Subcutaneous abdominal adipose tissue (tissue), 5 donors: ENCODE results near the gene ROR1.

Source experiments
- H3K27ac ChIP-seq: one replicate; pipeline ENCODE4 v1.7.0; 2013; ENCODE audit warnings: low read depth, mild to moderate bottlenecking, inconsistent platforms, low read length, moderate library complexity
- H3K27me3 ChIP-seq, 5 donors: one replicate each; pipeline ENCODE4 v1.7.0; 2013; ENCODE audit warnings: low read length in 5 of 5, inconsistent platforms in 1 of 5; ENCODE audit not compliant: control insufficient read depth in 5 of 5, insufficient read depth in 4 of 5
- H3K36me3 ChIP-seq, 5 donors: one replicate each; pipeline ENCODE4 v1.7.0; 2013; ENCODE audit warnings: low read length in 5 of 5; ENCODE audit not compliant: control insufficient read depth in 5 of 5, insufficient read depth in 5 of 5
- H3K4me1 ChIP-seq, 5 donors: one replicate each; pipeline ENCODE4 v1.7.0; 2013; ENCODE audit warnings: low read length in 5 of 5, mild to moderate bottlenecking in 3 of 5, moderate library complexity in 1 of 5; ENCODE audit not compliant: control insufficient read depth in 5 of 5, insufficient read depth in 5 of 5
- H3K4me3 ChIP-seq, 5 donors: one replicate each; pipeline ENCODE4 v1.7.0; 2013; ENCODE audit warnings: low read length in 5 of 5, low read depth in 1 of 5
- H3K9ac ChIP-seq, 5 donors: one replicate each; pipeline ENCODE4 v1.7.0; 2013; ENCODE audit warnings: low read length in 5 of 5, mild to moderate bottlenecking in 4 of 5, moderate library complexity in 3 of 5
- H3K9me3 ChIP-seq, 5 donors: one replicate each; pipeline ENCODE4 v1.7.0; 2013; ENCODE audit warnings: low read length in 5 of 5; ENCODE audit not compliant: control insufficient read depth in 5 of 5
- donor health status: healthy.
- donor health status: healthy.
- donor health status: healthy.
- donor health status: healthy.
- donor health status: healthy.

Gene ROR1

GRCh38 chr1:63885899-63886298 lies 112.1 kb downstream of the ROR1 start:
- Histone ChIP-seq H3K4me1 (peaks cover 0 to 9% (median 2%) of the 10 kb centered on the region in 5 donors), H3K4me3 (no peak overlapping the region)

GRCh38 chr1:63886340-63886739 lies 112.5 kb downstream of the ROR1 start:
- Histone ChIP-seq H3K9me3 (no peaks in the 10 kb centered on the region), H3K4me1 (peaks cover 0 to 9% (median 2%) of the 10 kb centered on the region in 5 donors), H3K27ac (no peak overlapping the region), H3K36me3 (no peaks in the 10 kb centered on the region), H3K9ac (no peak overlapping the region), H3K27me3 (no peaks in the 10 kb centered on the region), H3K4me3 (no peak overlapping the region)

More at GRCh38 chr1:63885899-63886298, 112.1 kb downstream of the ROR1 start:
- H3K27ac ChIP-seq: no peak overlapping the region
- no peaks in the 10 kb centered on the region for H3K9me3 ChIP-seq
- H3K9ac ChIP-seq: no peak overlapping the region
- no peaks in the 10 kb centered on the region for H3K36me3 ChIP-seq
- no peaks in the 10 kb centered on the region for H3K27me3 ChIP-seq

DNA sequence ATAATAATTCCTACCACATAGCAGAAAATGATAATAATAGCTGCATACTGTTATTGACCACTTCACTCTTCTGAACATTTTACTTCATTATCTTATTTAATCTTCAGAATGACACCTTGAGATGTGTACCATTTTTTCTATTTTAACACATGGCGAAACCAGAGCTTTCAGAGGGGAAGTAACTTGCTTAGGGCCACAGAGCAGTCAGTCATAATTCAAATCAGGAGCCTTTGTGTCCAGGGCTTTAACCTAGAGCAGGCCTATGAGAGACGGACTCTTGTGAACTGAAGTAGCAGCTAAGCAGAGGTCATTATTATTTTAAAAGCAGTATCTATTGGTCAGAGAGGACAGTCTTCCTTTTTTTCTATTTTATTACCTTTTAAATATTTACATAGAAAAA lies 114.0 kb downstream of the ROR1 start:
- no peak overlapping the region for H3K9ac ChIP-seq
- H3K27ac ChIP-seq: no peak overlapping the region
- H3K9me3 ChIP-seq: no peaks in the 10 kb centered on the region
- H3K27me3 ChIP-seq: no peaks in the 10 kb centered on the region
- H3K4me1 ChIP-seq: peaks cover 0 to 4% (median 2%) of the 10 kb centered on the region in 5 donors
- no peak overlapping the region for H3K4me3 ChIP-seq
- H3K36me3 ChIP-seq: no peaks in the 10 kb centered on the region

- peaks cover 0 to 6% (median 3%) of the 10 kb centered on the region in 5 donors for H3K4me1 ChIP-seq
- no peak overlapping the region for H3K9ac ChIP-seq
Observed at GRCh38 chr1:63888984-63889383, 115.2 kb downstream of the ROR1 start.

DNA sequence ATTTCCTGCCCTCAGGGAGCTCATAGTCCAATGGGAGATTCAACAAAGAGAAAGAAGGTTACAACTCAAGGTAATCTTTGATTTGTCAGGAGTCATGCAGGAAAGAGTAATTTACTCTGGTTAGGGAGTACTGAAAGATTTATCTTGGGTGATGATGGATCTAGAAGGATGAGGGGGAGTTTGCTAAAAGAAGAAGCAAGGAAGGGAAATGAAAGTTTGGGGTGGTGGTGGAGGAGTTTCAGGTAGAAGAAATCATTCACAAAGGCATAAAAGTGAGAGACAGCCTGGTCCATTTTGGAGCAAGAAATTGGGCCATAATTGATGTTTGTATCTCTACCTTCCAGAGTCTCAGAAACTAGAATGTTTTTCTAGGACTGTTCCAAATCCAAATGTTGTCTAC lies 116.7 kb downstream of the ROR1 start:
- Histone ChIP-seq H3K4me3 (no peak overlapping the region), H3K27me3 (no peaks in the 10 kb centered on the region), H3K36me3 (no peaks in the 10 kb centered on the region), H3K27ac (no peak overlapping the region), H3K9ac (no peak overlapping the region), H3K9me3 (no peaks in the 10 kb centered on the region), H3K4me1 (peaks cover 0 to 10% (median 4%) of the 10 kb centered on the region in 5 donors)

More at GRCh38 chr1:63888984-63889383, 115.2 kb downstream of the ROR1 start:
- no peaks in the 10 kb centered on the region for H3K9me3 ChIP-seq
- no peak overlapping the region for H3K27ac ChIP-seq
- H3K4me3 ChIP-seq: no peak overlapping the region
- no peaks in the 10 kb centered on the region for H3K27me3 ChIP-seq
- no peaks in the 10 kb centered on the region for H3K36me3 ChIP-seq

DNA sequence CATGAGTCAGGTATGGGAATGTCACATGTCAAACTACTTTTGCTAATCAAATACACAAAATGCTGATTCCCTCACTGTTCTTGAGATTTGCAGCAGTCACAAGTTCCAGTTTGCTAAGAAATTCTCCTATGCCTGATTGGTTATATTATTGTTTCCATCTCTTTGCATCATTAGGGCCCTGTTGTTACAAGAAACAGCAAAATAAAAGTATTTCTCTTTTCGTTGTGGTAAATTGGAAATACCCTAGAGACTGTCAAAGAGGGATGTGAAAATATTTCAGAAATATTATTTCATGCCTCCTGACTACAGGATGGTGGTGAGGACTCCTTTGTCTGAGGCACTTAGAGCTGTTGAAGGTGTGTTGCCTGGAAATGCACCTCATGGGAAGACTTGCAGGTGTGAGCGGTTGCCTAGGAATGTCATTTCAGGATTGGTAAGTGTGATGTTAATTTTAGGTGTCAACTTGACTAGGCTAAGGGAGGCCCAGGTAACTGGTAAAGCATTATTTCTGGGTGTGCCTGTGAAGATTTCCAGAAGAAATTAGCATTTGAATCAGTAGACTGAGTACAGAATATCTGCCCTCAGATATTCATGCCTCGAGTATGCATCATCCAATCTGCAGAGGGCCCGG lies 117.4 kb downstream of the ROR1 start:
- Histone ChIP-seq H3K4me1 (peaks cover 0 to 10% (median 4%) of the 10 kb centered on the region in 5 donors), H3K4me3 (no peak overlapping the region), H3K36me3 (no peaks in the 10 kb centered on the region), H3K9ac (no peak overlapping the region), H3K9me3 (no peaks in the 10 kb centered on the region), H3K27me3 (no peaks in the 10 kb centered on the region), H3K27ac (no peak overlapping the region)

DNA sequence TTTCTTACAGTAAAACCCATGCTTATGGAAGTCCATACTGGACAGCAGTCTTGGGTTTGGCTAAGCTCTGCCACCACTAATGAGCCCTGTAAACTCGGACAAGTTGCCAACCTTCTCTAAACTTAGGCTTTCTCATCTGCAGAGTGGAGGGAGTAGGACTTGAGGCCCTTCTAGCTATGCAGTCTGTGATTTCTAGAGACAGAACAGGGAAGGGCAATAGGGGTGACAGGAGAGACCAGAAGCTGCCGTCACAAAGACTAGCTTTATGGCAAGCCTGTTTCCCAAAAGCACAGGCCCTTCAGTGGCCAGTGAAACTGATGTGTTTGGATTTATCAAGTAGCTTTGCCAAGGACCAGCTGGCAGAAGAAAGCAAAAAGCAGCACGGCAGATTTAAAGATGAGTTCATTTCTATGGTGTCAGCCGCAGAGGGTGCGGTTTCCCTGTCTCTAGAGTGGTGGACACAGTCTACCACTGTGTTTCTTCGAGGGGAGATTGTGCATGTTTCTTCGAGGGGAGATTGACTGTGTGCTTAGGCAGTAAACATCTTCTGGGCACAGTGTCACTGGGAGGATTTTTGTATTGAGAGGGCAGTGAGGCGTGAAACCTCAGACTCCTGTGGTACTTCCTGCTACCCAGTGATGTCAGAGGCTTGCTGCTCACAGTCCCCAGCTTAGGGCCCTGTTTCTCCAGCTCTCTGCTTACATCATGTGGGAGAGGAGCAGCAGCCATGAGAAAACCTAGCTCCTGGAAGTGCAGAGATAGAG lies 119.0 kb downstream of the ROR1 start:
- no peaks in the 10 kb centered on the region for H3K27me3 ChIP-seq
- H3K4me1 ChIP-seq: peaks cover 0 to 10% (median 4%) of the 10 kb centered on the region in 5 donors
- no peak overlapping the region for H3K9ac ChIP-seq
- no peak overlapping the region for H3K4me3 ChIP-seq
- H3K9me3 ChIP-seq: no peaks in the 10 kb centered on the region
- H3K27ac ChIP-seq: no peak overlapping the region
- no peaks in the 10 kb centered on the region for H3K36me3 ChIP-seq

DNA sequence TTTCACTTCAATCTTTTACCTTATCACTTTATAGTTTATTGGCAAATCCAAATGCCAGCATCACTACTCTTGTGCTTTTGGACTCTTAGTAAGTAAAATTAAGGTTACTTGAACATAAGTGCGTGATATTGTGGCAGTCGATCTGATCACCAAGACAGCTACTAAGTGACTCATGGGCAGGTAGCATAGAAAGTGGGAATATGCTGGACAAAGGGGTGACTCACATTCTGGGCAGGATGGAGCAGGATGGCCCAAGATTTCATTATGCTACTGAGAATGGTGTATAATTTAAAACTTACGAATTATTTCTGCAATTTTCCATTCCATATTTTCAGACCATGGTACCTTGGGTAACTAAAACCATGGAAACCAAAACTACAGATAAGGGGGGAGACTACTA lies 120.2 kb downstream of the ROR1 start:
- no peaks in the 10 kb centered on the region for H3K36me3 ChIP-seq
- H3K4me3 ChIP-seq: no peak overlapping the region

GRCh38 chr1:63894627-63895265 lies 120.9 kb downstream of the ROR1 start:
- no peaks in the 10 kb centered on the region for H3K27me3 ChIP-seq
- H3K4me3 ChIP-seq: no peak overlapping the region
- no peaks in the 10 kb centered on the region for H3K9me3 ChIP-seq
- H3K27ac ChIP-seq: no peak overlapping the region
- peaks cover 0 to 10% (median 4%) of the 10 kb centered on the region in 5 donors for H3K4me1 ChIP-seq
- no peak overlapping the region for H3K9ac ChIP-seq
- H3K36me3 ChIP-seq: no peaks in the 10 kb centered on the region

More for the DNA sequence above, 120.2 kb downstream of the ROR1 start:
- Histone ChIP-seq H3K9ac (no peak overlapping the region), H3K27me3 (no peaks in the 10 kb centered on the region), H3K27ac (no peak overlapping the region), H3K9me3 (no peaks in the 10 kb centered on the region), H3K4me1 (peaks cover 0 to 10% (median 4%) of the 10 kb centered on the region in 5 donors)

DNA sequence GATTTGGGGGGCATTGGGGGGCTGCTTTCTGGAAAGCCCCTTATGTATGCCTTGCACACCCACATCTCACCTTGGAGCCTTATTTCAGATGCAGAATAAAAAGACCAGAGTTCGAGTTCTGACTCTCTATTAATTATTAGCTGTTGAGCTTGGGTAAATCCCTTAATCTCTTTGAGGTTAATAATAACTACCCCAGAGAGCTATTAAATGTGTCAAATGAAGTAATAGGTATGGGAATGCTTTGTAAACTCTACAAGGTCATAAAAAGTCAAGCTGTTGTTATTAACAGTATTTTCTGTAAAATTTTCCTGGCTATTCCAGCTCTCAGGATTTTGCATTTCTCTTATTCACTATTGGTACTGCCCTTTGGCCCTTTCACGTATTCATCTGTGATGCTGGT lies 122.9 kb downstream of the ROR1 start:
- no peak overlapping the region for H3K27ac ChIP-seq
- peaks cover 0 to 10% (median 4%) of the 10 kb centered on the region in 5 donors for H3K4me1 ChIP-seq
- no peaks in the 10 kb centered on the region for H3K9me3 ChIP-seq
- no peak overlapping the region for H3K4me3 ChIP-seq
- no peaks in the 10 kb centered on the region for H3K36me3 ChIP-seq
- no peaks in the 10 kb centered on the region for H3K27me3 ChIP-seq
- no peak overlapping the region for H3K9ac ChIP-seq
